ENCODE results near the gene RSPO3. TPM values are rescaled to one million over a fixed set of nuclear protein-coding genes. Genes with fewer than 3 reads are reported as not detected.
"Not testable (repeated sequence)": the region's sequence is repeated elsewhere in the genome, so short reads cannot be mapped to it uniquely, and the experiment has no call there.

The RSPO3 gene
- total RNA-seq, 1 donor from 2014 or later: not detected

DNA sequence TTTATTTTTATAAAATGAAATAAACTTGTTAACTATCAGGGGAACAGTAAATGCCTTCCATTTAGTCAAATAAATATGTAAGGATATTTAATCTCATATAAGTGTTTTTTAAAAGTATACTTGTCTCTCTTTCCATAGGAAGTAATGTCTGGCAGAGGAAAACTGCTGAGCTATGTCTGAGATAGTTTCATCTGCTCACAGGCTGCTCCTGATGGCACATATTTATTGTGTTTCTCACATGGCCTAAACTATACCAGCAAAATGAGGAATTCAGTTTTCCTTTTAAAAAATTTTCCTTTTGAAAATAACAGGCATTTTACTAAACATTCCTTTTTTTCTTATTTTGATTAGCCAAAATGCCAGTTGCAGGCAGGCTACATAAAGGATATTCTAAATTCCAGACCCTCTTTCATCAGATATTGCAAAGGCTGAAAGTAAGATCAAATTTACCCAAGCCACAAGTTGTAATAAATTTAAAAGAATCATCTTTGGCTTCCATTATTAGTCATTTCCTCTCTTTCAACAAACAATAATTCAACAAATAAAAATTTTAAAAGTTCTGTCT, 88.1 kb downstream of the RSPO3 start:
- H3K4me1 Mint-ChIP-seq (ENCODE audit: low read depth, unreplicated experiment): no peaks in the 10 kb centered on the region
- no peaks in the 10 kb centered on the region for H3K9me3 Mint-ChIP-seq (ENCODE audit: unreplicated experiment)
- H3K36me3 Mint-ChIP-seq (ENCODE audit: unreplicated experiment): no peaks in the 10 kb centered on the region
- TF ChIP-seq CTCF (IDR thresholded peaks at IDR 0.05; ENCODE audit: partially characterized antibody, unreplicated experiment): no peak
- no peak overlapping the region for H3K27ac Mint-ChIP-seq (ENCODE audit: unreplicated experiment)
- no peak for DNase-seq
- no peak overlapping the region for H3K4me3 Mint-ChIP-seq (ENCODE audit: unreplicated experiment)
- no peaks in the 10 kb centered on the region for H3K27me3 Mint-ChIP-seq (ENCODE audit: unreplicated experiment)

DNA sequence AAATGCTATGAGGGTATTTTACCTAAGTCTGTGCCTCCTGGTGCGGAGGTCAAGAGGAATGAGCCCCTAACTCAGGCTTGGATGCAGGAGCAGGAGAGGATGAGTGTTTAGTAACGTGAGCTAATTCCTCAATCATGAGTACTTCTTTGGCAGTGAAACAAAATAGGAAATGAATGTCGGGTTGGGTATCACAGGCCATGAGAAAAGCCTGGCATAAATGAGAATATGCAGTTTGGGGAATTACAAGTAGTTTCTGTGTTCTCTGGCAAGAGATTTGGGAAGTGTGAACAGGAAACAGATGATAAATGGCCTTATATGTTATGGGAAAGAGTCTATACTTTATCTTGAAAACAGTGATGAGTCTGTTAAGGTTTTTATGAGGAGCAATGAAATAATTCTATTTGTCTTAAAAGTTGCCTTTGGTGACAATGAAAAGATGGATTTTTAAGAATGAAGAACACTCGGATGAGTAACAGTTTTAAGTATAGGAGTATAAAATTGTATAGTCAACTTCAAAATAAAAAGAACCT, 89.2 kb downstream of the RSPO3 start:
- Mint-ChIP-seq H3K27ac (ENCODE audit: unreplicated experiment) (no peak overlapping the region), H3K27me3 (ENCODE audit: unreplicated experiment) (no peaks in the 10 kb centered on the region), H3K36me3 (ENCODE audit: unreplicated experiment) (no peaks in the 10 kb centered on the region)

DNA sequence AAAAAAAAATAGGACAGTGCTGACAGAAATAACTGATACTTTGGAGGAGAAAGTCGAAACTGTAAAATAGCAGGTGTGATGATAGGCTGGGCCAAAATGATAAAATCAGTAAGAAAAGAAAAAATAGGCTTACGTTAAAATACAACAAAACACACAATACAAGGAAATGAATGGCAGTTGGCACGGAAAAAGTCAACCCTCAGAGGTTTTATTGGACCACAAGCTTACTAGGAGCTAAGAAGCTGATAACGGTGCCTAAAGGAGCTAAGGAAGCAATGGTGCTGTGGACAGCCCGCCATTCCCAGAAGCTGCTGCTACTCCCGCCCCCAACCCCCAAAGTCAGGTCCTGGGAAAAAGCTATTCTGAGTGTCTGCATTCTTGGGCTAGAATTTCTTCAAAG, 92.3 kb downstream of the RSPO3 start:
- H3K9me3 Mint-ChIP-seq (ENCODE audit: unreplicated experiment): no peaks in the 10 kb centered on the region

More for the DNA sequence above, 89.2 kb downstream of the RSPO3 start:
- H3K4me1 Mint-ChIP-seq (ENCODE audit: low read depth, unreplicated experiment): no peaks in the 10 kb centered on the region
- no peak for TF ChIP-seq CTCF (IDR thresholded peaks at IDR 0.05; ENCODE audit: partially characterized antibody, unreplicated experiment)
- H3K9me3 Mint-ChIP-seq (ENCODE audit: unreplicated experiment): no peaks in the 10 kb centered on the region
- H3K4me3 Mint-ChIP-seq (ENCODE audit: unreplicated experiment): no peak overlapping the region
- DNase-seq: no peak

DNA sequence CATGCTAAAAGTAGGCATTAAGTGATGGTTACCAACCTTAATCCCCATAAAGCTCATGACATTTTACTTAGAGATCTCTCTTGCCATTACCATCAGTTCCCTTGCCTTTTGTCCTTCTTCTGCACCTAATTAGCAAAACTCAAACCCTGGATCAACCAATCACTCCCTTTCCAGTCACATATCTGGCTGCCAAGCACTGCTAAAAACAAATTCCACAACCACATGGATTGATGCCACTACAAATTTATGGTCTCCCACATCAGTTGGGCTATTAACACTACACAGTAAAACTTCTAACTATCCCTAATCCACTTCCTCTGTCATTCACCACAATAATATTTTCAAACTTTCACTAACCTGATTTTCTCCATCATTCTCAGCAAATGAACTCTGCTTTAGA, 93.9 kb downstream of the RSPO3 start:
- Mint-ChIP-seq H3K9me3 (ENCODE audit: unreplicated experiment) (no peaks in the 10 kb centered on the region), H3K27me3 (ENCODE audit: unreplicated experiment) (no peaks in the 10 kb centered on the region), H3K4me3 (ENCODE audit: unreplicated experiment) (no peak overlapping the region), H3K36me3 (ENCODE audit: unreplicated experiment) (peaks cover 4% of the 10 kb centered on the region), H3K4me1 (ENCODE audit: low read depth, unreplicated experiment) (no peaks in the 10 kb centered on the region), H3K27ac (ENCODE audit: unreplicated experiment) (no peak overlapping the region)
- TF ChIP-seq CTCF (IDR thresholded peaks at IDR 0.05; ENCODE audit: partially characterized antibody, unreplicated experiment): no peak
- no peak for DNase-seq

More for the DNA sequence above, 92.3 kb downstream of the RSPO3 start:
- TF ChIP-seq CTCF (IDR thresholded peaks at IDR 0.05; ENCODE audit: partially characterized antibody, unreplicated experiment): no peak
- H3K27me3 Mint-ChIP-seq (ENCODE audit: unreplicated experiment): no peaks in the 10 kb centered on the region
- peaks cover 4% of the 10 kb centered on the region for H3K36me3 Mint-ChIP-seq (ENCODE audit: unreplicated experiment)
- H3K4me3 Mint-ChIP-seq (ENCODE audit: unreplicated experiment): no peak overlapping the region
- DNase-seq: no peak
- no peaks in the 10 kb centered on the region for H3K4me1 Mint-ChIP-seq (ENCODE audit: low read depth, unreplicated experiment)
- no peak overlapping the region for H3K27ac Mint-ChIP-seq (ENCODE audit: unreplicated experiment)

GRCh38 chr6:127214032-127214431, 95.6 kb downstream of the RSPO3 start:
- H3K4me3 Mint-ChIP-seq (ENCODE audit: unreplicated experiment); H3K9me3 Mint-ChIP-seq (ENCODE audit: unreplicated experiment); H3K36me3 Mint-ChIP-seq (ENCODE audit: unreplicated experiment); H3K27ac Mint-ChIP-seq (ENCODE audit: unreplicated experiment); DNase-seq; H3K27me3 Mint-ChIP-seq (ENCODE audit: unreplicated experiment); H3K4me1 Mint-ChIP-seq (ENCODE audit: low read depth, unreplicated experiment): not testable (repeated sequence)

- not testable (repeated sequence) for H3K9me3 Mint-ChIP-seq (ENCODE audit: unreplicated experiment); DNase-seq; H3K27ac Mint-ChIP-seq (ENCODE audit: unreplicated experiment); H3K36me3 Mint-ChIP-seq (ENCODE audit: unreplicated experiment); H3K4me1 Mint-ChIP-seq (ENCODE audit: low read depth, unreplicated experiment); H3K4me3 Mint-ChIP-seq (ENCODE audit: unreplicated experiment); H3K27me3 Mint-ChIP-seq (ENCODE audit: unreplicated experiment)
Measured at GRCh38 chr6:127214531-127214930, 96.1 kb downstream of the RSPO3 start.

Measured in glutamatergic neuron (in vitro differentiated cells).